Stimulated activated CD8-positive, alpha-beta memory T cell treated with anti-CD3 and anti-CD28 coated beads, Interleukin-4, amount 100 ng/mL, for 1 hour (primary cell): ENCODE measurements around the gene STX10.
A peak's percentile ranks its signal among the peaks of the same experiment; 100 is the strongest.
"Not testable (repeated sequence)": the region's sequence is repeated elsewhere in the genome, so short reads cannot be mapped to it uniquely, and the experiment has no call there.

Experiments used
- DNase-seq, 2 donors: peaks; one replicate each; pipeline ENCODE4 v3.0.0-alpha.2; 2020; ENCODE audit warnings: low read depth in 2 of 2, low spot score in 1 of 2

The STX10 gene

DNA sequence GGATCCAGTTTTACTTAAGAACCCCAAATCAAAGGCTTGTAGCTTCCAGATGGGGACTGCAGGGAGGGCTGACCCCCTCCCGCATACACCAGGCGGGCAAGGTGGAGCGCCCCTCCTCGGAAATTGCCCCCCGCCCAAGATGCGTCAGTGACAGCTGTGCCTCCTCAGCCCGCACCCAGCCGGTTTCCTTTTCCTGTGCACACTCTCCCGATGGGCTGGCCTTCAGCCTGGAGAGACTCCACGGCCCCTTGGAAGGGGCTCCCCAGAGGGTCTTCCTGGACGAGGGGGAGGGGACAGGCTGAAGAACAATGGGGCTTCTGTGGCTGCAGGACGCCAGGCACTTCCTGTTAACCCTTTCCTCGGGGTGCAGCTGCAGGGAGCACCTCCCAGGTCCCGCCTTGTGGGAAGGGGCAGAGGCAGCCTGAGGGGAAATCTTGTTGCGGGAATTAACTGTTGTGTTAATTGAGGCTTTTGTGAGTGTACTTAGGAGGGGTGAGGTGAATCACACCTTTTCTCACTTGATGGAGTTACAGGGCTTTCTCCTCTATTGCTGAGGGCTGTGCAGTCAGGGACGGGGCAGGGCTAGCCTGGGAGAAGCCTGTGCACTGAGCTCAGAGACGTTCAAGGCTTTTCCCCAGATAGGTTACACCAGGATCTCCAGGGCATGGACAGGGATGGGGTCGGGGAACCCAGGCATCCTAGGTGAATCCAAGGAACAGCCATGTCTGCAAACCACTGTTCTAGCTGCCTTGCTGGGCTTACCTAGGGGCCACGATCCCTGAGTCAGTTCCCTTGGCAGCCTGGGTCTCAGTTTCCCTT, 14.4 kb upstream of the STX10 start:
- DNase-seq = no peak

DNA sequence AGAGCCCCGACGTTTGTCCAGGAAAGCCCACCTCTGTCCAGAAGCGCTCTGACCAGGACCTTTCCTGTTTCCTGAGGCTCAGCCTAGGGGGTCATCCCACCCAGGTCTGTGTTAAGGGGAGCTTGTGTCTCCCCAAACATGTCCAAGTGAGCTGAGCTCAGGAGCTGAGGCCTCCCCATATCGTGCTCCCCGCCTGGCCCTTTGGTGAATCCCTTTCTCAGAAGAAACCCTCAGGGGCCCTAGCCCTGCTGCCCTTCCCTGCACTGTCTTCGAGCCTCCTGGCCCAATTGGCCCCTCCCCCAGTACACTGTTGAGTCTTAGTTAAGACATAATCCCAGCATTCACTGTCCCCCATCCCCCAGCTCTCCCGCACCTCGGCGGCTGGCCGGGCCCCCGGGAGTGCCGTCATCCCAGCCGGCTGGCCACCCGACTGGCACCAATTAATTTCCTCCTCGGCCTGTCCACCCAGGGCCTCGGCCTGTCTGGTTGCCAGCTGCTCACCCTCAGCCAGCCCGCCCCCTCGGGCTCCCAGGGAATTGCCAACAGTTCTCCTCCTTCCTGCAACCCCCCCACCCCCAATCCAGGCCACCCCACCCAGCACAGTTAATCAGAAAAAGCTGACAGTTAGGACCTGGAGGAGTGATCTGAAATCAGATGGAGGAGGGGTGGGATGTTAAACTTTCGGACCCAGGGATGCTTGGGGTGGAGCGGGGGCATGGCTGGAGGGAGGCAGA, 13.6 kb upstream of the STX10 start:
- no peak for DNase-seq

DNA sequence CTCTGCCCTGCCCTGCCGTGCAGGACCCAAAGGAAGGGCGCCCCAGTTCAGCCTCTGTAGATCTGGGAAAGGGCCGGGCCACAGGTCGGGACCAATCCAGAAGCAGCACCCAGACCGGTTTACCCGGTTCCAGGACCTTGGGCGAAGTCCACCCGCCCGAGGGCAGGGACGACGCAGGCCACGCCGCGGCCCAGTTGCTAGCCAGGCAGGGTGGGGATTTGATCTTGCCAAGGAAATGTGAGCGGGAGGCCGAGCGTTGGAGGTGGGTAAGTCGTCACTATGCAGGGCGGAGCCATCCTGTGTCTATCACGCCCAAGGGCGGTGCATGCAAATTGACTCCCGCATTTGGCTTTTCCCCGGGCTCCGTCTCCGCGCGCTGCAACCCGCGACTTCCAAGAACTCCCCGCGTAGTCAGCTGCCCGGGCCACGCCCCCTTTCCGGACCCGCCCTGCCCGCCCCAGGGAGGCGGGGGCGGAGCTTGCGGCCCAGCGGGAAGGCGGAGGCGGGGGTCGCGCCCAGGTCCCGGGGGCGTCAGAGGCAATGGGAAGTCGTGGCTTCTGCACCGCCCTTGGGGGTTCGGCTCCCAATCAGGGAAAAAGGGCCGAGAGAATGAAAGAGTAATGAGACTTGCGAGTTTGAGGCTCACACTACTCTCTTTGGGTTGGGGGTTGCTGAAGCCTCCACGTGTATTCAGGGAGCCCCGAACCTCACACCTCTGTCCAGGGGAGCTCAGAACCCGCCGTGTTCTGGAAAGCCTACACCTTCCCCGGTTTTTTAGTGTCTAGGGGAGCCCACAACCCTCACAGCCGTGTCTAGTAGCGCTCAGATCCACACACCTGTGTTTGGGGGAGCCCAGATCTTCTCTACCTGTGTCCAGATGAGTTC, 12.8 kb upstream of the STX10 start:
- DNase-seq = peak in 1 of 2 donors; percentile 66

DNA sequence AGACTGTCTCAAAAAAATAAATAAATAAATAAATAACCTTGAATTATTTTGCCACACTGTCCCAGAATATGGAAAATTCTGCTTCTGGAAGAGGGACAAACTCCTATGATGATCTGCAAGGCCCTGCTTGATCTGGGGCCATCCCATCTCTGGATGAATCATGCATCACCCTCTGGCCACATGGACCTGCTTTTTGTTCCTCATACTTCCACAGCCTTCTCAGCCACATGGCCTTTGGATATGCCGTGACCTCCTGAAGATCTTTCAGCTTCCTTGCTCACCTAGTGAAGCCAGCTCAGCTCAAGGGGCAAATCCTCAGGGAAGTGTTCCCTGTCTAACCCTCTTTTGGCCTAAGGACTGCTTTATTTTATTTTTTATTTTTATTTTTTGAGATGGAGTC, 10.4 kb upstream of the STX10 start:
- DNase-seq = no peak

- no peak for DNase-seq
Observed at GRCh38 chr19:13159713-13160112, 9.5 kb upstream of the STX10 start.

DNA sequence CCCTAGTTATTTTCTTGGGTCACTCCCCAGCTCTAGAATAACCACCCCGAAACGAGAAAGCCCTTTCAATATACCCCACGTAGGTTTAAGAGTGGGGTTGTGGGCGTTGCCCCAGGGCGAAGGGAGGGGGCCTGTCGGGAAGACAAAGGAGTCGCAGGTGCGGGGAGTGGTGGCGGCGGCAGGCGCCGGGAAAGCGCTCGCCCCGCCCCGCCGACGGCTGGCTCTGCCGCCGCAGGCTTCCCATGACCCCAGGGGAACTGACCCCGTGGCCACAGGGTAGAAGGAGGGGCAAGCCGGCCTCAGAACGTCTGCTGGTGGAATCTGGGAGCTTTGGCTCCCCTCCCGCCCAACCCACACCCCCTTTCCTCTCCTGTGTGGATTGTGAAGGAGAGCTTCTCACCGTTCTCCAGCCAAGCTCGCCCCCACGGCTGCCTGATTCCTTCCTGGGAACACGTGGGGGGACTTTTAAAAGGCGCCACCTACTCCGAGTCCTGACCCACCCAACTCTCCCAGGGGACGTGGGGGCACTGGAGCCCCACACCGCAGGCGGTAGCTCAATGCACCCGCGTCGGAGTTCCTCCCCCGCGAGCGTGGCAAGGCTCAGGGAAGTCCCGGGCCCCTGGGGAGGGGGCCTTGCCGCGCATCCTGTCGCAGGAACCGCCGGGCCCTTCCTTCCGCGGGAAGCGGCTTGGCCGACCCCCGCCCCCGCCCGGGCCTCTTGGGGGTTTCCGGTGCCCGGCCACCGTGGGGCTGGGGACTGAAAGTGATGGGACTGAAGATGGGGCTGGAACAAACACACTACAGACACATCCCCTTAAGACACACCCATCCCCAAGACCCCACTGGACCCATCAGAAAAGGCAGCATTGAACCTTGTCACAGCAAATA, 5.5 kb upstream of the STX10 start:
- peak in 1 of 2 donors; percentile 57 for DNase-seq

DNA sequence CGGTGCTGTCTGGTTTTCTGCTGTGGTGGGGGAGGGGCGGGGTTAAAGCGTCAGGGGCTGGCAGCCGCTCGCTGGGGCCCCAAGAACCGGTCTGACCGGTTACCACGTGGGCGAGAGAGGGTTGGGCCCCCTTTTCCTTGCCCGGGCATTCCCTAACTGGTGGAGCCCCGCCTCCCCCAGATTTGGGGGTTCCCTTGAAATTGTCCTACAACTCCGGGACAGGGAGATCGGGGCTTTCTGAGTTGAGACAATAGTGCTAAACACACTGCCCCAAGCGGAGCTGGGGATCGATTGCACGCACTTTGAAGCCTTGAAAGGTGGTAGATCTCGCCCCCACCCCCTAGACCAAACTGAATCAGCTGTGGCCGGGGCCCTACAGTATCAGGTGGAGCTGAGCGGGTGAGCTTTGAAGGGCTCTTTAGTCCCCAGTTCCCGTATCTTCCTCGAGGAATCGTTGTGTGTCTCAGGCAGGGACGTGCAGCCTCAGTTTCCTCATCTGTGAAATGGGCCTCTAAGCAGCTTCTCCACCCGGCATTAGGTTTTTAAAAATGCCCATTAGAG, 4.8 kb upstream of the STX10 start:
- peak in 1 of 2 donors; percentile 65 for DNase-seq

DNA sequence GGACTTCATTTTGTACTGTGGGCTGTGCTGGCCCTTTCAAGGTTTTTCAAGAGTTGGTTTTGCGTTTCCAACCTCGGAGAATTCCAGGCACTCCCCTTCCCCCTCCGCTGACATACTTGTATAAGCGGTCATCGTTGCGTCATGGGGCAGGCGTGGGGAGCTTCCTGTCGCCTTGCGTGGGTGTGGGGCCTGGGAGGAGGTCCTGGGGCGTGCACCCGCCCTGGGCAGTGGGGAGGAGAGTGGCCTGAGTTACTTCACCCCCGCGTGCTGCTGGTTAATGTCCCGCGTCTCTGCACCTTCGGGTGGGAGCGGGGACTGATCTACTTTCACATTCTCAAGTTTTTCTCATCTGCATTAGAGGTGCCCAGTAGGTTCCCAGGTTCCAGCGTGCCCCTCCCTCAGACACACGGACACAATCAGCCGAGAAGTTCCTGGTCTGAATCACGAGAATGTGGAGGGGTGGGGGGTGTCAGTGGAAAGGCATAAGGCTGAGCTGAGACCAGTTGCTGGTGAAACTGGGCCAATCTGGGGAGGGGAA, 4.1 kb upstream of the STX10 start:
- DNase-seq = no peak

DNA sequence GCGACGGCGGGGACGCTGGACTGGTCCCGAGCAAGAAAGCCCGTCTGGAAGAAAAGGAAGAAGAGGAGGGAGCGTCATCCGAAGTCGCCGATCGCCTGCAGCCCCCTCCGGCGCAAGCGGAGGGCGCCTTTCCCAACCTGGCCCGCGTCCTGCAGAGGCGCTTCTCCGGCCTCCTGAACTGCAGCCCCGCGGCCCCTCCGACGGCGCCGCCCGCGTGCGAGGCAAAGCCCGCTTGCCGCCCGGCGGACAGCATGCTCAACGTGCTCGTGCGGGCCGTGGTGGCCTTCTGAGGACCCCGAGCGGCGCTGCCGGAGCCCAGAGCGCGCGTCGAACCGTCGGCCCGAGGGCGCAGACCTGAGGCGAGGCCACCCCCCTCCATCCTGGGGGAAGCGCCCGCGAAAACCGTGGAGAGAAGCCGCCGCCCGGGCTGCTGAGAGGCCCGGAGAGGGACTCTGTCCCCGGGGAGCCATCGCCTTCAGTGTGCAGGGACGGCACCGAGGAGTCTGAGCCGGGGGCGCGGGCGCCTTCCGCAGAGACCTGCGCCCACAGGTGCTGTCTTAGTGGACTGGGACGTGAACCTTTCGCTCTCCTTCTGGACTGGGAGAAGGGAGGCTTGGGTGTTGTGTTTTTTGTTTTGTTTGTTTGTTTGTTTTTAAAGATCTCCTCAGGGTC, 3.5 kb upstream of the STX10 start:
- DNase-seq = no peak

GRCh38 chr19:13152974-13153568, 2.9 kb upstream of the STX10 start:
- DNase-seq = peak; percentile 97

- DNase-seq = no peak
Observed at GRCh38 chr19:13152356-13152973, 2.3 kb upstream of the STX10 start.

GRCh38 chr19:13151605-13152355, 1.6 kb upstream of the STX10 start:
- DNase-seq = peak; percentile 93 to 94

DNA sequence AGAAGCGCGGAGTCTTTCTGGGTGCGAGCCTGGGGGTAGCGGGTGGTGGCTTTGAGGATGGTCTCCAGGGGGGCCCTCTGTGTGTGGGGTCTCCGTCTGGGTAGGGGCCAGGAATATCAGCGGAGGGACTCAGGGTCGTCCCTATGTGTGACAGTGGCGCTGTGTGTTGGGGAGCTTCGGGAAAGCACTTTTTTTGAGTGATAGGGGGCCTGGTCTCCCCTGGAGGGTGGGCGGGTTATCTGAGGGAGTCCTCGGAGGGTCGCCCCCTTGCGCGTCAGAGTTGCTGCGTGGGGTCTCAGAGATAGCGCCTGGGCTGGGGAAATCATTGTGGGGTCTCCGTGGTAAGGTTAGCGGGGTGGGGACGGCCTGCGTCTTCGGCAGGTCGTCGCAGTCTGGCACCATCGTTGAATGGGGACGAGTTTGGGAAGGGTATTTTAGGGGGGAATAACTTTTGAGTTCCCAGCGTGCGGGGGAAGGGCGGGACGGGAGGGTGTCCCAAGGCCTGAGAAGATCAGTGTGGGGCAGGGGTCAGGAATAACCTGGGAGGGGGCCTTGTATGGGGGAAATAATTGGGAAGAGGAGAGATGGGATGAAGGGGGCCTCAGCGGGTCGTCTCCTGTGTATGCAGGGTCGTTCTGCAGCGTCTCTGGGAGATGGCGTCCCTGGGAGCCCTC, 893 bp upstream of the STX10 start:
- DNase-seq = no peak

DNA sequence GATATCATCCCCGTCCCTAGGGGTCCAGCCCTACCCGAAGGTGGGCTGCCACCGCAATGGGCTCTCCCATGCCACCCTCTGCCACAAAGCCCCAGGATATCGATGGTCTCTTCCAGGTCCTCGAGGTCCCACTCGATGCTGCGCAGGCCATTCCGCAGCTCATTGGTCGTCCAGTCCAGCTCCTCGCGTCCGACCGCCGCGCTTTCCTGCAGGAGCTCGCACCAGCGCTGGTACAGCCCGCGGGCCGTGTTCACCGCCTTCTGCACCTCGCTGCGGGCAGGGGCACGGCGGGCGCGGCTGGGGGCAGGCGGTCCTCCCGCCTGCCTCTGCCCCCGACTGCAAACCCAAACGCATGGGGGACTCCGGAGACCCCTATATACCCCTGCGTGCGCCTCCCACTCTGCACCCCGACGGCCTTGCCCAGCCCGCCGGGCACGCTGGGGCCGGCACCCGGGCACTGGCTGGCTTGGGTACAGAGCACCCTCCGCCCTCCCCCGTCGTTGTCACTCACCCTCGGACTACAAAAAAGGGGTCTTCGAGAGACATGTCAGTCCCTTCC, 468 bp downstream of the STX10 start:
- DNase-seq = no peak

DNA sequence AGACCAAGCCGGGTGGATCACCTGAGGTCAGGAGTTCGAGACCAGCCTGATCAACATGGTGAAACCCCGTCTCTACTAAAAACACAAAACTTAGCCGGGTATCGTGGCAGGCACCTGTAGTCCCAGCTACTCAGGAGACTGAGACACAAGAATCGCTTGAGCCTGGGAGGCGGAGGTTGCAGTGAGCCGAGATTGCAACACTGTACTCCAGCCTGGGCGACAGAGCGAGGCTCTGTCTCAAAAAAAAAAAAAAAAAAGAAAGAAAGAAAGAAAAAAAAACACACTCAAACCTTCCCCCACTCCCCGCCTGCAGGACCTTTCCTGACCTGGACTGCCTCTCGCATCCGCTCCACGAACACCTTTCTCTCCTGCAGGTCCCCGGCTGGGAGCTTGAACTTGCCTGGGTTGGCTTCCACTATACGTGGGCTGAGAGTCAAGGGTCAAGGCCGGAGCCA, 975 bp downstream of the STX10 start:
- DNase-seq = not testable (repeated sequence)

DNA sequence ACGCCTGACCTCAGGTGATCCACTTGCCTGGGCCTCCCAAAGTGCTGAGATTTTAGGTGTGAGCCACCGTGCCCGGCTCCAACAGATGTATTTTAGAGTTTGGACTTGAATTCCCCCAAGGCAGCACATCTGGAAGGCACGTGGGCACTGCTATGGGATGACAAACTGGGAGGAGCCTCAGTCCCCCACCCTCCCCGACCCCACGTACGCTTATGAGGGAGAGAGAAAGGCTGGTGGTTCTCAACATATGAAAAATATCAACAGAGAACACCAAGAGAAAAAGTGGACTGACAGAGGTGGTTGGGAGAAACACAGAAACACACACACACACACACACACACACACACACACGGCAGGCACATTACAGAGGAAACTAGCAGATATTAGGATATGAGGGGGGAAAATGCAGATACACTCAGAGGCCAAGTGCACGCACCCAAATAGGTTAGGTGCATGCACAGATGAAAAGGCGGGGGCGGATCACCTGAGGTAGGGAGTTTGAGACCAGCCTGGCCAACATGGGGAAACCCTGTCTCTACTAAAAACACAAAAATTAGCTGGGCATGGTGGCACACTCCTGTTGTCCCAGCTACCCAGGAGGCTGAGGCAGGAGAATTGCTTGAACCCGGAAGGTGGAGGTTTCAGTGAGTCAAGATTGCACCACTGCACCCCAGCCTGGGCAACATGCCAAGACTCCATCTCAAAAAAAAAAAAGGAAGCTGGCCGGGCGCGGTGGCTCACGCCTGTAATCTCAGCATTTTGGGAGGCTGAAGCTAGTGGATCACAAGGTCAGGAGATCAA, 3.2 kb downstream of the STX10 start:
- no peak for DNase-seq
